Stimulated activated CD8-positive, alpha-beta memory T cell treated with anti-CD3 and anti-CD28 coated beads, Interleukin-7, amount 100 ng/mL, for 4 hours (primary cell): ENCODE data around the gene ADAMTS19.

Source experiments
- DNase-seq, 2 donors: peaks; one replicate each; pipeline ENCODE4 v3.0.0-alpha.2; 2020; ENCODE audit warnings: low read depth in 2 of 2

Gene ADAMTS19

DNA sequence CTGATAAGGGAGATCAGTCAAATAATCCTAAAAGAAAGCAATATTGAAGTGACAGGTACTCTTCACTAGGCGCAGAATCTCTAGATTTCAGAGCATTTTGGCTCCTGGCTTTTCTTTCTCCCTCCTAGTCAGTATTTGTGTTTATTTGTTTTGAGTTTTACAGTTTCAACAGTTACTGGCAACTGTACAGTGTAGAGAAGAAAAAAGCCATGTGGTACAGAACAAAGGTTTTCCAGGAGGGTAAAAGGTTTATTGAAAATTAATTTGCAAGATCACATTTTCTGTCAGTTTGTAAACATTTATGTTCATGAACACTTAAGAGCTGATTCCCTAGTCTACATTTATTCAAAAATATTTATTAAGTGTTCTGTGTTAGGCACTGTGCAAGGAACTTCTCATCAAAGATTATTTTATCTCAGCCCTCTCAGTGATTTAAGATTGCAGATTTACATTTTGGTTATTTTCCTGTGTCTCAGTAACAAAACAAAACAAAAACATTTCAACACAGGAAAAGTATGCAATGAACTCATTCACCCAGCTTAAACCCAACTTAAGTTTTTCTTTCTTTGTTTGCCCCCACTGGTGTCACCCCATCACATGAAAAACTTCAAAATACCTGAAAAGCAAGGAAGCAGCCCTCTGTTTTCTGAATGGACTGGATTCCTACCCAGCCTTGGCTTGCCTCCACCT is 300.7 kb downstream of the ADAMTS19 start:
- no peak for DNase-seq

DNA sequence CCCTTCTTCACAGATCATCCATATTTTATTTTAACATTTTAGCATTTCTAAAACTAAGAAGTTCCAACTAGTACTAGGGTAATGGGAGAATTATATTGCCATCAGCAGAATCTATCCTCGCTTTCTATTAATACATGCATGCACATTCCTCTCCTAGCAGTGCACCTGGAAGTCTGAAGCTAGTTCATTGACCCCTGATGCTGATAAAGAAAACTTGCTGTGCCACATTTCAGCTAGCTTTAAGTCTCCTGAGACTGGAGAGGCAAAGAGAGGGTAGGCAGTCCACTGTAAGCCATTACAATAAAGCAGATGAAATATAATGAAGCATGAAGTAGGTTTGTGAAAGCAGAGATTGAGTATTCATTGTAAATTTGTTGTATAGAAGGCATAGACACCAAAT is 303.6 kb downstream of the ADAMTS19 start:
- no peak for DNase-seq

DNA sequence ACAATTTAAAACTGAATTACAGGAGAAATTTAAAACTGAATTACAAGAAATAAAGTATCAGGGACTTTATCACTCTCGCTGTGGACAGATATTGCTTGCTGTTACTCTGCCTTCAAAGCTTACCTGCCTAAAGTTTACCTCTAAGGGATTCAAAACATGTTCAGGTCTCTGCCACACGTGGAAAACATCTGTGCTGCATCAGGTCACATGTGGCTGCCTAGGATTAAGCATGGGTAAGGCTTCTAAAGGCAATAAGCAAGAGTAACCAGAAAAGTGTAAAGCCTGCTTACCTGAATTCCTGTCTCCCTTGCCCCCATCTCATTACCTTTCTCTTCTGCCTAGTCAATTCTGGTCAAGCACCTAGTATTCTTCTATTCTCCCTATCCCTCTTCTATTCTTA is 306.7 kb downstream of the ADAMTS19 start:
- no peak for DNase-seq

DNA sequence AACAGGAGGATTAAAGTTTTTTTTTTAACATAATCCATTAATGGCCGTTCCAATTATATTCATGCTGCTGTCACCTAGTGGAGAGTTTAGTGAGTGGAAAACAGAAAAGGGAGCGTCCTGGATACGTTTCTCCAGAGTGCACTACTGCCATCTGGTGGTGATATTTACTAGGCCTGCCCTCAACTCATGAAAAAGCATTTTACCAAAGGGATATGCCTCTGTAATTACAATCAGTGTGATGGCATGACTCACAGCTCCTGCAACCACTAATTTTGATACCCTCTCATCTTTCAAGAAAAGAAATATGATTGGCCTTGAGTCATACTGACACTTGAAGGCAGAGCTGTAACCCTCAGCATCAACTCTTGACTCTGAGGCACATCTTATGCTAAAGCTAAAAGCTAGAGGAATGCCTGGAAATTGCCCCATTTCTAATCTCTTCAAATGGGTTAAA is 307.9 kb downstream of the ADAMTS19 start:
- DNase-seq: peak; percentile 1 to 36

- no peak for DNase-seq
Observed at GRCh38 chr5:129768735-129769134, 308.6 kb downstream of the ADAMTS19 start.

- DNase-seq: no peak
Observed at GRCh38 chr5:129770024-129770820, 310.1 kb downstream of the ADAMTS19 start.

GRCh38 chr5:129771058-129771838 is 311.1 kb downstream of the ADAMTS19 start:
- DNase-seq: peak in 1 of 2 donors; percentile 1

- no peak for DNase-seq
Observed at GRCh38 chr5:129773376-129773775, 313.3 kb downstream of the ADAMTS19 start.

DNA sequence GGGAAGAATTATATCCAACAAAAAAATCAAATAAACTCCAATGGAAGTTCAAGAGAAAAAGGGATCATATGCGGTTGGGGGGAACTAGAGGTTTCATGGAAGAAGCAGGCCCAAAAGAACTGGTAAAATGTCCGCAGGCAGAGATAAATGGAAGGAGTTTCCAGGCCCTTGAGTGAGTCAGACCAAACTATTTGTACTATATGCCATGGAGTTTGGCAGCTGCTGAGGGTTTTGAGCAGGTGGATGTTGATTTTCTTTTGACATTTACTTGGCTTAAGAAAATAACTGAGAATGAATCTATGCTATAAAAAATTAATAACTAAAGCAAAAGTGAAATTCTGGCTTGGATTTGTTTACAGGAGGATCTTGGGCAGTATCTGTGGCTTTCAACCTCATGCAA is 321.5 kb downstream of the ADAMTS19 start:
- no peak for DNase-seq
